H1 (cell line): Measurements from ENCODE around the gene CYP46A1. TPM values are rescaled to one million over a fixed set of nuclear protein-coding genes. Genes with fewer than 3 reads are reported as not detected.

Experiments used
- CTCF ChIA-PET: fragments of 300-600 bp; sonication (Branson Sonifier 250); formaldehyde crosslinking; loops from one replicate; lab custom pipeline; 2021; ENCODE audit not compliant: partially characterized antibody; lab: Charles Lee
- POLR2A ChIA-PET: fragments of 300-600 bp; sonication (Branson Sonifier 250); formaldehyde crosslinking; loops from one replicate; lab custom pipeline; 2021; ENCODE audit warnings: inconsistent platforms; ENCODE audit not compliant: partially characterized antibody; lab: Charles Lee
- DNase-seq, 2 experiments: peaks; one replicate each; pipeline versions ENCODE4 v3.0.0 to v3.0.0-alpha.2; 2010 to 2022; ENCODE audit warnings: low spot score in 2 of 2, low read depth in 1 of 2, mixed read lengths in 1 of 2
- FAIRE-seq: peaks from 2 replicates; lab custom pipeline; 2011; peaks lifted over from hg19 to GRCh38; lab: Jason Lieb, UNC
- H2AFZ ChIP-seq: 2 replicates; pipeline ENCODE4 v1.8.1; 2012; ENCODE audit warnings: low read length, inconsistent platforms
- H2AK5ac ChIP-seq: 2 replicates; pipeline ENCODE4 v1.6.1; 2013; ENCODE audit warnings: low read depth, low read length
- H2BK120ac ChIP-seq: replicated peaks from 2 replicates; pipeline ENCODE3; 2013; ENCODE audit warnings: low read depth, low read length, inconsistent platforms
- H2BK12ac ChIP-seq: 2 replicates; pipeline ENCODE4 v1.6.1; 2013; ENCODE audit warnings: low read depth, low read length
- H2BK15ac ChIP-seq: 2 replicates; pipeline ENCODE4 v1.6.1; 2013; ENCODE audit warnings: low read length
- H2BK20ac ChIP-seq: 2 replicates; pipeline ENCODE4 v1.6.1; 2013; ENCODE audit warnings: low read length
- H2BK5ac ChIP-seq: 2 replicates; pipeline ENCODE4 v1.6.1; 2013; ENCODE audit warnings: low read depth, low read length
- H3K14ac ChIP-seq: 2 replicates; pipeline ENCODE4 v1.6.1; 2013; ENCODE audit warnings: inconsistent platforms; ENCODE audit not compliant: insufficient read length
- H3K18ac ChIP-seq: 2 replicates; pipeline ENCODE4 v1.6.1; 2013; ENCODE audit warnings: low read length; ENCODE audit errors: extremely low read depth
- H3K23ac ChIP-seq: 2 replicates; pipeline ENCODE4 v1.6.1; 2013; ENCODE audit warnings: inconsistent platforms; ENCODE audit not compliant: insufficient read length
- H3K23me2 ChIP-seq: 2 replicates; pipeline ENCODE4 v1.6.1; 2013; ENCODE audit warnings: low read depth, low read length
- H3K27ac ChIP-seq: 2 replicates; pipeline ENCODE4 v1.6.1; 2011; ENCODE audit warnings: low read depth, low read length, inconsistent platforms
- H3K27me3 ChIP-seq, 4 experiments: replicated peaks in 1 of 4; 1 replicate in 1 of 4; 2 replicates in 3 of 4; pipeline versions ENCODE4 v1.6.1 to v1.8.1; 2011 to 2013; ENCODE audit warnings: low read length in 3 of 4, mild to moderate bottlenecking in 3 of 4, inconsistent platforms in 2 of 4, mixed read lengths in 2 of 4, moderate library complexity in 1 of 4; ENCODE audit not compliant: control insufficient read depth in 3 of 4, insufficient read depth in 3 of 4; ENCODE audit errors: extremely low read depth in 1 of 4
- H3K36me3 ChIP-seq, 4 experiments: 2 replicates each; pipeline versions ENCODE4 v1.6.1 to v1.8.1; 2011 to 2013; ENCODE audit warnings: mild to moderate bottlenecking in 4 of 4, low read length in 3 of 4, moderate library complexity in 2 of 4, control low read depth in 1 of 4, inconsistent platforms in 1 of 4; ENCODE audit not compliant: insufficient read depth in 4 of 4, control insufficient read depth in 2 of 4
- H3K4ac ChIP-seq: replicated peaks from 2 replicates; pipeline ENCODE3; 2013; ENCODE audit warnings: low read length, low read depth, mixed read lengths, inconsistent platforms; ENCODE audit not compliant: insufficient read length
- H3K4me1 ChIP-seq, 4 experiments: replicated peaks in 1 of 4; 1 replicate in 1 of 4; 2 replicates in 3 of 4; pipeline versions ENCODE4 v1.6.1 to v1.8.1; 2011 to 2013; ENCODE audit warnings: low read length in 3 of 4, inconsistent platforms in 2 of 4, mixed read lengths in 1 of 4; ENCODE audit not compliant: insufficient read depth in 4 of 4, control insufficient read depth in 3 of 4
- H3K4me2 ChIP-seq, 2 experiments: 2 replicates each; pipeline versions ENCODE4 v1.6.1 to v1.8.1; 2011 to 2013; ENCODE audit warnings: low read depth in 2 of 2, low read length in 2 of 2, control low read depth in 1 of 2, inconsistent platforms in 1 of 2, mild to moderate bottlenecking in 1 of 2; ENCODE audit not compliant: insufficient read depth in 1 of 2
- H3K4me3 ChIP-seq, 4 experiments: fragments of 200-600, 300-600 bp in 1 of 4; sonication (generic), shearing (Covaris generic), sonication (Bioruptor Twin) in 1 of 4; 2 replicates each; pipeline versions ENCODE4 v1.5.1 to v1.8.1; 2011 to 2016; ENCODE audit warnings: low read length in 4 of 4, low read depth in 3 of 4, control low read depth in 2 of 4, inconsistent platforms in 2 of 4, mild to moderate bottlenecking in 2 of 4, mixed read lengths in 1 of 4, moderate library complexity in 1 of 4; ENCODE audit not compliant: insufficient read depth in 2 of 4; ENCODE audit errors: extremely low read depth in 1 of 4
- H3K56ac ChIP-seq: replicated peaks from 2 replicates; pipeline ENCODE3; 2013; ENCODE audit warnings: low read depth, mild to moderate bottlenecking, mixed read lengths, low read length, inconsistent platforms; ENCODE audit not compliant: insufficient read length
- H3K79me1 ChIP-seq: 2 replicates; pipeline ENCODE4 v1.6.1; 2013; ENCODE audit warnings: low read depth, low read length, control low read depth
- H3K79me2 ChIP-seq, 2 experiments: 2 replicates each; pipeline versions ENCODE4 v1.6.1 to v1.8.1; 2012 to 2013; ENCODE audit warnings: low read length in 2 of 2, mild to moderate bottlenecking in 2 of 2, inconsistent platforms in 1 of 2; ENCODE audit not compliant: insufficient read depth in 2 of 2, control insufficient read depth in 1 of 2
- H3K9ac ChIP-seq, 4 experiments: replicated peaks in 1 of 4; 1 replicate in 1 of 4; 2 replicates in 3 of 4; pipeline versions ENCODE4 v1.6.1 to v1.8.1; 2011 to 2013; ENCODE audit warnings: low read depth in 3 of 4, low read length in 3 of 4, control low read depth in 2 of 4, mild to moderate bottlenecking in 2 of 4, moderate library complexity in 2 of 4, inconsistent platforms in 1 of 4; ENCODE audit errors: extremely low read depth in 1 of 4
- H3K9me3 ChIP-seq, 2 experiments: 2 replicates each; pipeline versions ENCODE4 v1.6.1 to v1.8.1; 2012 to 2013; ENCODE audit warnings: mild to moderate bottlenecking in 2 of 2, moderate library complexity in 2 of 2, control low read depth in 1 of 2, inconsistent platforms in 1 of 2, low read depth in 1 of 2, low read length in 1 of 2, mixed read lengths in 1 of 2; ENCODE audit not compliant: insufficient read depth in 2 of 2
- H4K20me1 ChIP-seq, 2 experiments: replicated peaks in 1 of 2; 2 replicates each; pipeline versions ENCODE3 to v1.8.1; 2011 to 2013; ENCODE audit warnings: inconsistent platforms in 2 of 2, low read length in 2 of 2, mild to moderate bottlenecking in 1 of 2; ENCODE audit not compliant: insufficient read depth in 2 of 2, control insufficient read depth in 1 of 2
- H4K5ac ChIP-seq: 2 replicates; pipeline ENCODE4 v1.6.1; 2013; ENCODE audit warnings: low read length, low read depth, mixed read lengths, inconsistent platforms; ENCODE audit not compliant: insufficient read length
- H4K8ac ChIP-seq: 2 replicates; pipeline ENCODE4 v1.8.0; 2013; ENCODE audit warnings: mild to moderate bottlenecking, moderate library complexity, low read length, inconsistent platforms; ENCODE audit not compliant: insufficient read depth; ENCODE audit errors: extremely low read depth
- H4K91ac ChIP-seq: replicated peaks from 2 replicates; pipeline ENCODE3; 2013; ENCODE audit warnings: low read length, mixed read lengths, inconsistent platforms; ENCODE audit not compliant: insufficient read length
- CBX5 ChIP-seq: fragments of 300-800, 300-1000 bp; sonication (generic); IDR thresholded peaks from 2 replicates; pipeline ENCODE4 v1.7.1; 2016; ENCODE audit warnings: antibody characterized with exemption, low read length, low read depth
- CTBP2 ChIP-seq: IDR thresholded peaks from 2 replicates; pipeline ENCODE4 v1.7.0; 2011; ENCODE audit warnings: borderline replicate concordance, mild to moderate bottlenecking, moderate library complexity, mixed read lengths, low read length; ENCODE audit not compliant: insufficient read depth, insufficient read length
- GABPA ChIP-seq: IDR thresholded peaks from 2 replicates; pipeline ENCODE4 v1.6.1; 2011; ENCODE audit warnings: mild to moderate bottlenecking, low read length, moderate library complexity, borderline replicate concordance; ENCODE audit not compliant: insufficient read depth
- KDM4A ChIP-seq: IDR thresholded peaks from one replicate; pipeline ENCODE4 v1.7.1; 2012; ENCODE audit warnings: low read depth, mild to moderate bottlenecking, moderate library complexity, low read length, inconsistent platforms; ENCODE audit not compliant: severe bottlenecking
- MAFK ChIP-seq: IDR thresholded peaks from 2 replicates; pipeline ENCODE4 v1.6.1; 2012; ENCODE audit warnings: low read depth, mild to moderate bottlenecking, improper control_type of control experiment, low read length
- MAX ChIP-seq: IDR thresholded peaks from 2 replicates; pipeline ENCODE4 v1.6.1; 2012; ENCODE audit warnings: inconsistent platforms
- RAD21 ChIP-seq, 2 experiments: IDR thresholded peaks in 1 of 2; conservative IDR thresholded peaks in 1 of 2; 2 replicates each; pipeline ENCODE4 v1.6.1; 2011; ENCODE audit warnings: low read depth in 2 of 2, low read length in 2 of 2, improper control_type of control experiment in 1 of 2, inconsistent platforms in 1 of 2, mild to moderate bottlenecking in 1 of 2, moderate library complexity in 1 of 2
- RBBP5 ChIP-seq: IDR thresholded peaks from 2 replicates; pipeline ENCODE4 v1.7.1; 2012; ENCODE audit warnings: low read depth, mild to moderate bottlenecking, inconsistent platforms, low read length, moderate library complexity, borderline replicate concordance
- RXRA ChIP-seq: IDR thresholded peaks from 2 replicates; pipeline ENCODE4 v1.6.1; 2011; ENCODE audit warnings: low read depth, mild to moderate bottlenecking, low read length, moderate library complexity; ENCODE audit not compliant: insufficient read depth
- SIX5 ChIP-seq: IDR thresholded peaks from 2 replicates; pipeline ENCODE4 v1.6.1; 2011; ENCODE audit warnings: mild to moderate bottlenecking, low read depth, low read length
- ZNF274 ChIP-seq: IDR thresholded peaks from 2 replicates; pipeline ENCODE4 v1.7.0; 2012; ENCODE audit warnings: low read length, borderline replicate concordance; ENCODE audit errors: extremely low read depth
- WGBS, 2 experiments: shearing (Covaris generic) in 1 of 2; methylation state at CpG; one replicate each; pipeline versions ENCODE4 v1.1.6 to v1.1.7; 2013 to 2015; ENCODE audit warnings: low lambda C conversion rate in 2 of 2, mixed read lengths in 2 of 2, inconsistent platforms in 1 of 2, low coverage in 1 of 2, missing lambda C conversion rate in 1 of 2; ENCODE audit not compliant: insufficient replicate concordance in 2 of 2, insufficient coverage in 1 of 2, insufficient read length in 1 of 2; ENCODE audit errors: extremely low coverage in 1 of 2, missing lambda C conversion rate in 1 of 2; 5-methylcytosine and 5-hydroxymethylcytosine counted together
- polyA plus RNA-seq, 7 experiments: library from polyadenylated mRNA; depleted of rRNA in 3 of 7; stranded (reverse) in 5 of 7; unstranded in 2 of 7; fragments of >200 nt in 5 of 7; fragments of 200-250 nt in 2 of 7; gene quantifications; 1 replicate in 5 of 7; 2 replicates in 1 of 7; 4 replicates in 1 of 7; pipeline versions ENCODE4 v1.2.1 to v1.2.3, GENCODE V29; 2011 to 2013; ENCODE audit warnings: missing spikeins in 2 of 7, mixed read lengths in 2 of 7
- total RNA-seq: library from RNA; stranded (reverse); fragmentation: NEBNext Ultra II Directional; extraction: Animal tissue kit (Norgen Biotek cat#: 25700); gene quantifications from 2 replicates; pipeline ENCODE4 v1.2.1, GENCODE V29; 2021

The CYP46A1 gene
- total and polyA plus RNA-seq, 2 of the 8 experiments (the other 6 are each of a cell fraction or from before 2014, with no cell fraction given): 0.41 to 1.3 TPM

- 15% methylated on average over 11 of the region's 11 CpGs; no CpG with 5 or more reads in 1 of the 2 experiments for WGBS, 2 experiments
- H3K27ac ChIP-seq: no peak overlapping the region
- H2BK20ac ChIP-seq: no peak overlapping the region
- no peak overlapping the region for H3K9ac ChIP-seq
- no peak overlapping the region for H3K56ac ChIP-seq
- no peak overlapping the region for H2AFZ ChIP-seq
- H2BK12ac ChIP-seq: no peak overlapping the region; the same call in 1 of the 2 replicates
- H2BK120ac ChIP-seq: peak overlapping the region; percentile 9
- CTCF ChIA-PET: interaction anchor here (0.7 to 17.3 kb wide), 7 partner anchors 9 to 168 kb away, joined by 3 to 237 read pairs (median 3); no protein-coding TSS in a partner anchor
- H4K5ac ChIP-seq: peak overlapping the region; percentile 57
- no peaks in the 10 kb centered on the region for H3K9me3 ChIP-seq
- H3K14ac ChIP-seq: no peak overlapping the region
- H3K4me2 ChIP-seq: peak overlapping the region; percentile 32 to 44; a peak in 2 of 4 replicates
- no peak overlapping the region; the same call in 1 of the 2 replicates for H2BK5ac ChIP-seq
- H3K4me1 ChIP-seq: peaks cover 4 to 13% (median 5%) of the 10 kb centered on the region in 4 experiments
- no peak overlapping the region for H2BK15ac ChIP-seq
- no peak overlapping the region for H3K23ac ChIP-seq
- peak overlapping the region in 1 of 4 experiments; percentile 43; a peak in 1 of 8 replicates for H3K4me3 ChIP-seq
- peak overlapping the region; percentile 58 for H4K91ac ChIP-seq
- H3K79me1 ChIP-seq: no peaks in the 10 kb centered on the region
- H3K36me3 ChIP-seq: no peaks in the 10 kb centered on the region
- H3K4ac ChIP-seq: no peak overlapping the region
- no peaks in the 10 kb centered on the region for H3K79me2 ChIP-seq
- peak; percentile 76 for FAIRE-seq
- no peaks in the 10 kb centered on the region; the same call in 1 of the 2 replicates for H3K23me2 ChIP-seq
- no peaks in the 10 kb centered on the region for H4K20me1 ChIP-seq
- H3K18ac ChIP-seq: no peak overlapping the region; the same call in 1 of the 2 replicates
- no peaks in the 10 kb centered on the region; a peak in 2 of 7 replicates for H3K27me3 ChIP-seq
- POLR2A ChIA-PET: no interaction called here
- no peak overlapping the region for H2AK5ac ChIP-seq
- no peak overlapping the region for H4K8ac ChIP-seq
- no peak for DNase-seq
- no peak for TF ChIP-seq RBBP5
- TF ChIP-seq KDM4A: no peak
- no peak for TF ChIP-seq ZNF274
- no peak for TF ChIP-seq MAFK
- peak; percentile 73 to 77 for TF ChIP-seq RAD21 (IDR thresholded peaks at IDR 0.05 in 1 of 2, conservative IDR thresholded peaks at IDR 0.05 in 1 of 2; ENCODE audit: low read depth in 2 of 2, low read length in 2 of 2)
- TF ChIP-seq CTBP2: peak; percentile 41
- no peak for TF ChIP-seq CBX5
- TF ChIP-seq SIX5: no peak
- TF ChIP-seq RXRA: no peak
- TF ChIP-seq MAX: 0 out of 2 replicates have a peak, but pooled peaks have one; percentile 40
- no peak for TF ChIP-seq GABPA
Observed at GRCh38 chr14:99744199-99744872, 60.2 kb downstream of the CYP46A1 start.
